Activated CD4-positive, alpha-beta memory T cell treated with anti-CD3 and anti-CD28 coated beads, Interleukin-2, amount 10 ng/mL, durations not matched to agents 7 days and 5 days (primary cell): Measurements from ENCODE around the gene PLEKHG4. TPM values are rescaled to one million over a fixed set of nuclear protein-coding genes. Genes with fewer than 3 reads are reported as not detected.

ENCODE experiments used
- CTCF ChIA-PET: fragments of 350-600 bp; sonication (Branson Sonifier 250); formaldehyde crosslinking; loops from one replicate; lab custom pipeline; 2021; ENCODE audit warnings: antibody characterized with exemption, inconsistent platforms; lab: Charles Lee
- POLR2A ChIA-PET: fragments of 350-600 bp; sonication (Branson Sonifier 250); formaldehyde crosslinking; loops from one replicate; lab custom pipeline; 2021; ENCODE audit warnings: antibody characterized with exemption; lab: Charles Lee
- DNase-seq: peaks from one replicate; pipeline ENCODE4 v3.0.0-alpha.2; 2020
- H3K27ac Mint-ChIP-seq: one replicate; pipeline ENCODE4 v1.8.0; 2021; ENCODE audit warnings: mild to moderate bottlenecking, mixed read lengths
- H3K27me3 Mint-ChIP-seq: one replicate; pipeline ENCODE4 v1.8.0; 2021; ENCODE audit warnings: mixed read lengths
- H3K36me3 Mint-ChIP-seq: one replicate; pipeline ENCODE4 v1.8.0; 2021; ENCODE audit warnings: low read depth, mixed read lengths
- H3K4me1 Mint-ChIP-seq: one replicate; pipeline ENCODE4 v1.8.0; 2021; ENCODE audit warnings: mixed read lengths
- H3K4me3 Mint-ChIP-seq: one replicate; pipeline ENCODE4 v1.8.0; 2021; ENCODE audit warnings: mild to moderate bottlenecking, mixed read lengths
- H3K9me3 Mint-ChIP-seq: one replicate; pipeline ENCODE4 v1.8.0; 2021; ENCODE audit warnings: mixed read lengths
- total RNA-seq, 2 experiments: library from RNA; stranded (reverse); gene quantifications; one replicate each; pipeline ENCODE4 v1.2.3, GENCODE V29; 2021

PLEKHG4 gene
- total RNA-seq, 2 experiments from 2014 or later, result 9.2 to 10.9 TPM

DNA sequence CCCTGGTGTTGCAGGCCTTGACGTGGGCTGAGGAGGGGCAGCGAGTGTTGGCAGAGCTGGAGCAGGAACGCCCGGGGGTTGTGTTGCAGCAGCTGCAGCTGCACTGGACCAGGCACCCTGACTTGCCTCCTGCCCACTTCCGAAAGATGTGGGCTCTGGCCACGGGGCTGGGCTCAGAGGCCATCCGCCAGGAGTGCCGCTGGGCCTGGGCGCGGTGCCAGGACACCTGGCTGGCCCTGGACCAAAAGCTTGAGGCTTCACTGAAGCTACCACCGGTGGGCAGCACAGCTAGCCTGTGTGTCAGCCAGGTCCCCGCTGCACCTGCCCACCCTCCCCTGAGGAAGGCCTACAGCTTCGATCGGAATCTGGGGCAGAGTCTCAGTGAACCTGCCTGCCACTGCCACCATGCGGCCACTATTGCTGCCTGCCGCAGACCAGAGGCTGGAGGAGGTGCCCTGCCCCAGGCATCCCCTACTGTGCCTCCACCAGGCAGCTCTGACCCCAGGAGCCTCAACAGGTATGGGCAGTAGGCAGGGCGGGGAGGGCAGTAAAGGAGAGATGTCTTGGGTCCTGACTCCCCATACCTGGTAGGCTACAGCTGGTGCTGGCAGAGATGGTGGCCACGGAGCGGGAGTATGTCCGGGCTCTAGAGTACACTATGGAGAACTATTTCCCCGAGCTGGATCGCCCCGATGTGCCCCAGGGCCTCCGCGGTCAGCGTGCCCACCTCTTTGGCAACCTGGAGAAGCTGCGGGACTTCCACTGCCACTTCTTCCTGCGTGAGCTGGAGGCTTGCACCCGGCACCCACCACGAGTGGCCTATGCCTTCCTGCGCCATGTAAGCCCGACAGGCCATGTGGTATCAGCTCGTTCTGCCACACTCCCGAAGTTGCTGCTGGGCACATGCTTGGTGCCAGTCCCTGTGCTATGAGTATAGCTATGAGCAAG, 5.6 kb downstream of the PLEKHG4 start:
- Mint-ChIP-seq H3K36me3 (no peaks in the 10 kb centered on the region), H3K27me3 (no peaks in the 10 kb centered on the region), H3K4me3 (no peak overlapping the region), H3K27ac (no peak overlapping the region), H3K9me3 (no peaks in the 10 kb centered on the region), H3K4me1 (peaks cover 9% of the 10 kb centered on the region)
- no peak for DNase-seq
- CTCF ChIA-PET, result interaction anchor here (0.8 to 1.0 kb wide), 2 partner anchors 38 to 143 kb away, joined by 3 read pairs; partner anchors contain the start of gene FHOD1
- POLR2A ChIA-PET, result interaction anchor here (1.5 kb wide), 1 partner anchor 26 kb away, joined by 3 read pairs; no protein-coding TSS in a partner anchor

DNA sequence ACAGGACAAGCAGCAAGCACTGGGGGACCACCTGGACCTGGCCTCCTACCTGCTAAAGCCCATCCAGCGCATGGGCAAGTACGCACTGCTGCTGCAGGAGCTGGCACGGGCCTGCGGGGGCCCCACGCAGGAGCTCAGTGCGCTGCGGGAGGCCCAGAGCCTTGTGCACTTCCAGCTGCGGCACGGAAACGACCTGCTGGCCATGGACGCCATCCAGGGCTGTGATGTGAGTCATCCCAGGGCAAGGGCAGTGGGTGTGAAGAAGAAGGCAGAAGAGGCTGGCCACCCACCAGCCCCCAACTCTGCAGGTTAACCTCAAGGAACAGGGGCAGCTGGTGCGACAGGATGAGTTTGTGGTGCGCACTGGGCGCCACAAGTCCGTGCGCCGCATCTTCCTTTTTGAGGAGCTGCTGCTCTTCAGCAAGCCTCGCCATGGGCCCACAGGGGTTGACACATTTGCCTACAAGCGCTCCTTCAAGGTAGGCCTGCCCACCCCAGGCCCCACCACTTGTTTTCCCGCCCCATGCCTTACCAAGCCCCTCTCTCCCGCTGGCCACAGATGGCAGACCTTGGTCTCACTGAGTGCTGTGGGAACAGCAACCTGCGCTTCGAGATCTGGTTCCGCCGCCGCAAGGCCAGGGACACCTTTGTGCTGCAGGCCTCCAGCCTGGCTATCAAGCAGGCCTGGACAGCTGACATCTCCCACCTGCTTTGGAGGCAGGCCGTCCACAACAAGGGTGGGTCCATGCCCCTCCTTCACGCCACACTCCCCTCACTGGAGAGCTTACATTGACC, 7.3 kb downstream of the PLEKHG4 start:
- Mint-ChIP-seq H3K4me1 (peaks cover 16% of the 10 kb centered on the region), H3K9me3 (no peaks in the 10 kb centered on the region), H3K27me3 (no peaks in the 10 kb centered on the region), H3K36me3 (no peaks in the 10 kb centered on the region), H3K4me3 (no peak overlapping the region), H3K27ac (no peak overlapping the region)
- no peak for DNase-seq
- CTCF ChIA-PET, result interaction anchor here (1.0 kb wide), 1 partner anchor 25 kb away, joined by 3 read pairs; no protein-coding TSS in a partner anchor
- POLR2A ChIA-PET, result interaction anchor here (1.3 to 1.5 kb wide), 3 partner anchors 8 to 25 kb away, joined by 3 to 6 read pairs (median 4); partner anchors contain the start of gene PLEKHG4

- peaks cover 16% of the 10 kb centered on the region for H3K4me1 Mint-ChIP-seq
- CTCF ChIA-PET, result no interaction called here
- no peaks in the 10 kb centered on the region for H3K9me3 Mint-ChIP-seq
- no peak overlapping the region for H3K27ac Mint-ChIP-seq
- POLR2A ChIA-PET, result interaction anchor here (1.8 kb wide), 1 partner anchor 9 kb away, joined by 9 read pairs; the partner anchor contains the start of gene PLEKHG4
- H3K36me3 Mint-ChIP-seq, result no peaks in the 10 kb centered on the region
- no peak overlapping the region for H3K4me3 Mint-ChIP-seq
- no peak for DNase-seq
- no peaks in the 10 kb centered on the region for H3K27me3 Mint-ChIP-seq
These were observed 8.6 kb downstream of the PLEKHG4 start for GRCh38 chr16:67287960-67288359.

- H3K9me3 Mint-ChIP-seq, result no peaks in the 10 kb centered on the region
- CTCF ChIA-PET, result no interaction called here
- no peaks in the 10 kb centered on the region for H3K36me3 Mint-ChIP-seq
- H3K4me1 Mint-ChIP-seq, result peaks cover 16% of the 10 kb centered on the region
- peaks cover 3% of the 10 kb centered on the region for H3K27me3 Mint-ChIP-seq
- H3K27ac Mint-ChIP-seq, result no peak overlapping the region
- POLR2A ChIA-PET, result no interaction called here
- H3K4me3 Mint-ChIP-seq, result no peak overlapping the region
- DNase-seq, result no peak
These were observed 12.1 kb downstream of the PLEKHG4 start for GRCh38 chr16:67291461-67291860.

GRCh38 chr16:67294171-67294757, 14.9 kb downstream of the PLEKHG4 start:
- Mint-ChIP-seq H3K4me1 (peaks cover 14% of the 10 kb centered on the region), H3K36me3 (no peaks in the 10 kb centered on the region), H3K27ac (no peak overlapping the region), H3K27me3 (peaks cover 8% of the 10 kb centered on the region), H3K4me3 (no peak overlapping the region), H3K9me3 (no peaks in the 10 kb centered on the region)
- no peak for DNase-seq
- ChIA-PET POLR2A (no interaction called here), CTCF (no interaction called here)

DNA sequence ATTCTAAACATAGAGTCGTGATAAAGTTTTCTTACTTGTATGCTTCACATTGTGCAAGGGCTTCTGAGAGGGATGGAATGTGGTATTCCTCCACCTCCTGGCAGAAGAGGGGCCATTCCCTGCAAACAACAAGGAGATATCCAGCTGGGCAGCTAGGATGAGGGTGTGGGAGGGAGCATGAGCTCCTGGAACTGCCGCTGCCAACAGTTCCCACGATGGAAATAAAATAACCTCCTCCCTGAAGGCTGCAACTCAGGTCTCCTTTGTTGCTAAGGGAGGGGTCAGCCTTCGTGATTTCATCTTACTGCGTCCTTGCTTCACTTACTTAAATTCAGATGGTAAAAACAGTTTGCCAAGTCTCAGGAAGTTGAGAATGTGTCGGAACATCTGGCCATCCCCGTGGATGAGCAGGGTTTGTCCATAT, 15.6 kb downstream of the PLEKHG4 start:
- no peak for DNase-seq
- peaks cover 8% of the 10 kb centered on the region for H3K4me1 Mint-ChIP-seq
- no peak overlapping the region for H3K4me3 Mint-ChIP-seq
- H3K27me3 Mint-ChIP-seq, result peaks cover 8% of the 10 kb centered on the region
- ChIA-PET POLR2A (no interaction called here), CTCF (no interaction called here)
- no peak overlapping the region for H3K27ac Mint-ChIP-seq
- H3K36me3 Mint-ChIP-seq, result no peaks in the 10 kb centered on the region
- no peaks in the 10 kb centered on the region for H3K9me3 Mint-ChIP-seq

DNA sequence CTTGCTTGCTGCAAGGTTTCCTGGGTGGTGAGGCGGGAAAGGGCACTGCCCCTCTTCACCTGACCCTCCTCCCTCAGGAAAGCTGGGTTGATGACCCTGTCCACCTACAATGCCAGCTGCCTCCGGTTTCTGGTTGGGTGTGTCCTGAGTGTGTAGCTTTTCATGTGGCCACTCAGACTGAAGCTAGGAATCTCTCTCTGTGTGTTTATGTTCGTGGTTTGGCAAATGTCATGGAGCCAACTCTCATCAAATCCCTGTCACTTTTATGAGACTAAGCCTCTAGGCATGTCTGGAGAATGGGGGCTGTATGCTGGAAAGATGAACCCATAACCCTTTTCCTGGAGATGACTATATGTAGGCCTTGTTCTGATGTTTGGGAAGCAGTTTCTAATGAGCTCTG, 17.1 kb downstream of the PLEKHG4 start:
- H3K4me1 Mint-ChIP-seq, result no peaks in the 10 kb centered on the region
- POLR2A ChIA-PET, result no interaction called here
- H3K9me3 Mint-ChIP-seq, result no peaks in the 10 kb centered on the region
- no peaks in the 10 kb centered on the region for H3K36me3 Mint-ChIP-seq
- DNase-seq, result no peak
- no peak overlapping the region for H3K27ac Mint-ChIP-seq
- CTCF ChIA-PET, result no interaction called here
- H3K4me3 Mint-ChIP-seq, result no peak overlapping the region
- peaks cover 8% of the 10 kb centered on the region for H3K27me3 Mint-ChIP-seq

GRCh38 chr16:67298277-67298676, 18.9 kb downstream of the PLEKHG4 start:
- no peak for DNase-seq
- H3K4me3 Mint-ChIP-seq, result no peak overlapping the region
- ChIA-PET POLR2A (no interaction called here), CTCF (interaction anchor here (0.7 kb wide), 1 partner anchor 47 kb away, joined by 4 read pairs; no protein-coding TSS in a partner anchor)
- no peaks in the 10 kb centered on the region for H3K9me3 Mint-ChIP-seq
- no peaks in the 10 kb centered on the region for H3K36me3 Mint-ChIP-seq
- H3K27me3 Mint-ChIP-seq, result peaks cover 8% of the 10 kb centered on the region
- H3K27ac Mint-ChIP-seq, result no peak overlapping the region
- no peaks in the 10 kb centered on the region for H3K4me1 Mint-ChIP-seq

- H3K36me3 Mint-ChIP-seq, result no peaks in the 10 kb centered on the region
- POLR2A ChIA-PET, result no interaction called here
- peaks cover 8% of the 10 kb centered on the region for H3K27me3 Mint-ChIP-seq
- CTCF ChIA-PET, result no interaction called here
- no peaks in the 10 kb centered on the region for H3K9me3 Mint-ChIP-seq
- DNase-seq, result no peak
- H3K4me3 Mint-ChIP-seq, result no peak overlapping the region
- no peaks in the 10 kb centered on the region for H3K4me1 Mint-ChIP-seq
- H3K27ac Mint-ChIP-seq, result no peak overlapping the region
These were observed 19.9 kb downstream of the PLEKHG4 start for GRCh38 chr16:67299269-67299668.

DNA sequence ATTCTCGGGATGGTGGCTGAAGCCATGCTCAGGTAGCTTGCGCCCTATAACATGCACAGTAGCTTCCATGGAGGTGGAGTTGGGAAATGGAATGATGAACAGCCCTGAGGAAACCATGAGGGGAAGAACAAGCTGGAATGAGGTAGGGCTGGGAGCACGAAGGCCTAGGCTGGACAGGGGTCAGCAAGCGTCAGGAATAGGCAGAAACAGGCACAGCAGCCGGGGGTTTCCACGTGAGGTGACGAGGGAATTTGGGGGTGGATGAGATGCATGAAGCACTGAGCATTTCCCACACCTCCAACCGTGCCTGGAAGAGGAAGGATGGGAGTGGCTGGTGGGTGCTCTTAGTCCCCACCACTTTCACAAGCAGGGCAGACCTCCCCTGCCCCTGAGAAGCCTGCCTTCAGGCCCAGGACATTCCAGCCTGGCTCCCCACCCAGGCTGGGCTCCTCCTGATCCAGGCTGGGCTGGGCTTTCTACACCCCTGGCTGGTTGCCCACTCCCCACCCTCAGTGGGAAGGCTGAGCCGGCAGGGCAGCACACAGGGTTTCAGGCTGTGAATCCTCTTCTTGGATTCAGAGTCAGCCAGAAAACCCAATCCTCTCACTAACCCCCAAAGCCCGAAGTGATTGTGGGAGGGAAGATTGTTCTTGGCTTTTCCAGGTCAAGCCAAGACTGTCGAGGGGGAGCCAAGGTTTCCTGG, 21.9 kb downstream of the PLEKHG4 start:
- Mint-ChIP-seq H3K27ac (no peak overlapping the region), H3K27me3 (peaks cover 6% of the 10 kb centered on the region), H3K4me3 (no peak overlapping the region), H3K9me3 (no peaks in the 10 kb centered on the region), H3K36me3 (no peaks in the 10 kb centered on the region), H3K4me1 (no peaks in the 10 kb centered on the region)
- DNase-seq, result no peak
- ChIA-PET POLR2A (no interaction called here), CTCF (interaction anchor here (0.5 to 1.0 kb wide), 2 partner anchors 37 to 131 kb away, joined by 3 read pairs; no protein-coding TSS in a partner anchor)

GRCh38 chr16:67302076-67302475, 22.7 kb downstream of the PLEKHG4 start:
- no peak for DNase-seq
- CTCF ChIA-PET, result interaction anchor here (1.0 kb wide), 1 partner anchor 38 kb away, joined by 3 read pairs; no protein-coding TSS in a partner anchor
- Mint-ChIP-seq H3K4me1 (no peaks in the 10 kb centered on the region), H3K27ac (no peak overlapping the region), H3K4me3 (no peak overlapping the region), H3K9me3 (no peaks in the 10 kb centered on the region), H3K36me3 (no peaks in the 10 kb centered on the region), H3K27me3 (peaks cover 5% of the 10 kb centered on the region)
- POLR2A ChIA-PET, result no interaction called here

GRCh38 chr16:67302970-67303369, 23.6 kb downstream of the PLEKHG4 start:
- no peaks in the 10 kb centered on the region for H3K9me3 Mint-ChIP-seq
- no peak overlapping the region for H3K27ac Mint-ChIP-seq
- POLR2A ChIA-PET, result no interaction called here
- H3K36me3 Mint-ChIP-seq, result no peaks in the 10 kb centered on the region
- H3K27me3 Mint-ChIP-seq, result peaks cover 2% of the 10 kb centered on the region
- no peaks in the 10 kb centered on the region for H3K4me1 Mint-ChIP-seq
- no peak overlapping the region for H3K4me3 Mint-ChIP-seq
- CTCF ChIA-PET, result no interaction called here
- no peak for DNase-seq
